Measurements from ENCODE around the gene TRIP13.

DNA sequence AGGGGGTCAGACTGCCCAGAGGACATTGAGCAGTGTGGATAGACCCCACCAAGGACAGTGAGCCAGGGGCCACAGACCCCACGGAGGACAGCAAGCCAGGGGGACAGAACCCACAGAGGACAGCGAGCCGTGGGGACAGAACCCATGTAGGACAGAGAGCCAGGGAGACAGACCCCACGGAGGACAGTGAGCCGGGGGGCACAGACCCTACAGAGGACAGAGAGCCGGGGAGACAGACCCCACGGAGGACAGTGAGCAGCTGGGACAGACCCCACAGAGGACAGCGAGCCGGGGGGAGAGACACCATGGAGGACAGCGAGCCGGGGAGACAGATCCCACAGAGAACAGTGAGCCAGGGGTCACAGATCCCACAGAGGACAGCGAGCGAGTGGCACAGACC lies 38.5 kb upstream of the TRIP13 start:
- TF ChIP-seq TAF1 (IDR thresholded peaks at IDR 0.05; ENCODE audit: low read depth, low read length) (no peak), POLR2AphosphoS5 (IDR thresholded peaks at IDR 0.05; ENCODE audit: low read depth, low read length) (no peak), POLR2A (IDR thresholded peaks at IDR 0.05; ENCODE audit: low read depth, low read length) (no peak), SPI1 (IDR thresholded peaks at IDR 0.05; ENCODE audit: low read depth, low read length) (no peak), POU2F2 (IDR thresholded peaks at IDR 0.05; ENCODE audit: low read depth, low read length) (no peak), PAX5 (IDR thresholded peaks at IDR 0.05; ENCODE audit: insufficient read depth, low read length, severe bottlenecking) (no peak)
